Neural progenitor cell (in vitro differentiated cells): ENCODE measurements around the gene TUBB.

ENCODE experiments used
- EZH2 ChIP-seq: fragments of 200-600 bp; sonication (generic); IDR thresholded peaks from 2 replicates; pipeline ENCODE4 v1.6.1; 2017; ENCODE audit warnings: antibody characterized with exemption, mild to moderate bottlenecking, moderate library complexity
- TF ChIP-seq, protein P1 (sequence below): fragments of 200-600 bp; sonication (generic); IDR thresholded peaks from 2 replicates; pipeline ENCODE4 v1.5.1; 2017; ENCODE audit warnings: antibody characterized with exemption, mild to moderate bottlenecking

DNA sequence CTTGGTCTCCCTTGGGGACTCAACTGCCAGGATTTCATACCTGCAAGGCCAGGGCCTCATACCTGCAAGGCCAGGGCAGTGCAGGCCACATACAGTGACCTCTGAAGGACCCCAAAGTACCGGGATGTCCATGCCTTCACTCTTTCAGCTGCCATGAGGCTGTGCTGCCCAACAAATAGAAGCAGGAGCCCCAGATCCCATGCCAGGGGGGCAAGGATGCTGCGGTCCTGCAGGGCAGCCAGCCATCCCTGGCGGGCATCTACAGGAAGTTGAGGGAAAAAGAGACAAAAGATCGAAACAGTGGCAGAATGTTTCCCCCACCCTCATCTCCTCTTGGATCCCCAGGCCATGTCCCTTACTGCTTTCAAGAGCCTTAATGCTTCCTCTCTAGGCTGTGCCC is 30.2 kb upstream of the TUBB start:
- TF ChIP-seq EZH2, result no peak
- TF ChIP-seq, protein P1, sequence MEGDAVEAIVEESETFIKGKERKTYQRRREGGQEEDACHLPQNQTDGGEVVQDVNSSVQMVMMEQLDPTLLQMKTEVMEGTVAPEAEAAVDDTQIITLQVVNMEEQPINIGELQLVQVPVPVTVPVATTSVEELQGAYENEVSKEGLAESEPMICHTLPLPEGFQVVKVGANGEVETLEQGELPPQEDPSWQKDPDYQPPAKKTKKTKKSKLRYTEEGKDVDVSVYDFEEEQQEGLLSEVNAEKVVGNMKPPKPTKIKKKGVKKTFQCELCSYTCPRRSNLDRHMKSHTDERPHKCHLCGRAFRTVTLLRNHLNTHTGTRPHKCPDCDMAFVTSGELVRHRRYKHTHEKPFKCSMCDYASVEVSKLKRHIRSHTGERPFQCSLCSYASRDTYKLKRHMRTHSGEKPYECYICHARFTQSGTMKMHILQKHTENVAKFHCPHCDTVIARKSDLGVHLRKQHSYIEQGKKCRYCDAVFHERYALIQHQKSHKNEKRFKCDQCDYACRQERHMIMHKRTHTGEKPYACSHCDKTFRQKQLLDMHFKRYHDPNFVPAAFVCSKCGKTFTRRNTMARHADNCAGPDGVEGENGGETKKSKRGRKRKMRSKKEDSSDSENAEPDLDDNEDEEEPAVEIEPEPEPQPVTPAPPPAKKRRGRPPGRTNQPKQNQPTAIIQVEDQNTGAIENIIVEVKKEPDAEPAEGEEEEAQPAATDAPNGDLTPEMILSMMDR, result no peak
